ENCODE data around the gene TCEA3. TPM values are rescaled to one million over a fixed set of nuclear protein-coding genes. Genes with fewer than 3 reads are reported as not detected.

TCEA3 gene
- total and polyA plus RNA-seq, 2 of the 4 experiments (the other 2 are of a cell fraction), result 3.0 to 6.3 TPM

GRCh38 chr1:23403355-23403734, 21.2 kb downstream of the TCEA3 start (continued):
- TF ChIP-seq MAZ (IDR thresholded peaks at IDR 0.05; ENCODE audit: borderline replicate concordance, low read depth, low read length), result no peak
- no peak for TF ChIP-seq NFE2L2 (IDR thresholded peaks at IDR 0.05; ENCODE audit: low read depth, low read length)
- TF ChIP-seq RFX5 (IDR thresholded peaks at IDR 0.05; ENCODE audit: low read depth, low read length), result no peak

- dilution Hi-C loops (cut with HindIII; ENCODE audit: low sequenced_read_pairs, unreplicated experiment), result no loop called here
- Histone ChIP-seq H3K4ac (ENCODE audit: low read depth, low read length) (peak overlapping the region; percentile 92), H4K5ac (ENCODE audit: low read depth, low read length) (no peak overlapping the region; the same call in 1 of the 2 replicates)
These were observed 21.6 kb downstream of the TCEA3 start for GRCh38 chr1:23403038-23403336.

More at GRCh38 chr1:23403038-23403336, 21.6 kb downstream of the TCEA3 start:
- H3K9me3 ChIP-seq (ENCODE audit: control insufficient read depth, insufficient read depth, low read length), result no peaks in the 10 kb centered on the region
- H3K18ac ChIP-seq (ENCODE audit: low read depth, low read length), result no peak overlapping the region
- BruUV-seq (replicated peaks), result no TSS peak
- H3K56ac ChIP-seq (ENCODE audit: extremely low read depth, insufficient read depth, low read length), result peak overlapping the region; percentile 82; the same call in 1 of the 2 replicates
- peaks cover 20% of the 10 kb centered on the region for H3K9me1 ChIP-seq (ENCODE audit: insufficient read depth, low read length)
- no peak overlapping the region for H3K9ac ChIP-seq (ENCODE audit: low read depth, low read length)
- H2BK120ac ChIP-seq (ENCODE audit: low read depth, low read length), result peak overlapping the region; percentile 87
- peak overlapping the region; percentile 92 for H2BK20ac ChIP-seq (ENCODE audit: low read depth, low read length)
- peak overlapping the region; percentile 82 for H2AFZ ChIP-seq (replicated peaks; ENCODE audit: low read length, poor library complexity)
- H3K27ac ChIP-seq (ENCODE audit: insufficient read depth, low read length), result peak overlapping the region; percentile 62
- H3K79me1 ChIP-seq (ENCODE audit: low read depth in 1 of 2, low read length in 2 of 2), result 0 out of 4 replicates have a peak, but pooled peaks cover 0 to 4% of the 10 kb centered on the region in 2 experiments
- peak overlapping the region; percentile 65; the same call in 1 of the 2 replicates for H2AK5ac ChIP-seq (ENCODE audit: low read depth, low read length)
- peak overlapping the region in 1 of 2 experiments; percentile 65; a peak in 2 of 4 replicates for H4K8ac ChIP-seq (ENCODE audit: low read depth in 2 of 2, low read length in 2 of 2)
- H3K4me1 ChIP-seq (ENCODE audit: control insufficient read depth, insufficient read depth, low read length), result peaks cover 21% of the 10 kb centered on the region
- peak overlapping the region; percentile 85; the same call in 1 of the 2 replicates for H4K91ac ChIP-seq (ENCODE audit: insufficient read depth, low read depth, low read length)
- TF ChIP-seq RFX5 (IDR thresholded peaks at IDR 0.05; ENCODE audit: low read depth, low read length) (no peak), MXI1 (IDR thresholded peaks at IDR 0.05; ENCODE audit: borderline replicate concordance, low read depth, low read length) (peak; percentile 96), FOS (IDR thresholded peaks at IDR 0.05; ENCODE audit: low read depth, low read length) (peak; percentile 90), CHD1 (IDR thresholded peaks at IDR 0.05; ENCODE audit: low read depth, low read length) (no peak), USF2 (IDR thresholded peaks at IDR 0.05; ENCODE audit: low read depth, low read length) (no peak), RAD21 (IDR thresholded peaks at IDR 0.05; ENCODE audit: low read length) (peak; percentile 10; the same call in 1 of the 2 replicates), RCOR1 (IDR thresholded peaks at IDR 0.05; ENCODE audit: insufficient replicate concordance, low read length) (peak; percentile 18), MAFK (IDR thresholded peaks at IDR 0.05; ENCODE audit: low read depth, low read length) (no peak), BHLHE40 (IDR thresholded peaks at IDR 0.05; ENCODE audit: low read depth, low read length) (peak; percentile 39; the same call in 1 of the 2 replicates), CEBPB (IDR thresholded peaks at IDR 0.05; ENCODE audit: low read depth, low read length) (peak; percentile 55), CTCF (conservative IDR thresholded peaks at IDR 0.05; ENCODE audit: low read depth, low read length) (no peak)
- H2BK5ac ChIP-seq (ENCODE audit: low read depth, low read length, poor library complexity, severe bottlenecking), result peak overlapping the region; percentile 65
- peak overlapping the region; percentile 56 for H2AK9ac ChIP-seq (replicated peaks; ENCODE audit: low read depth, low read length, poor library complexity)
- in situ Hi-C loops (cut with MboI; ENCODE audit: low sequenced_read_pairs), result no loop called here
- CTCF ChIA-PET, result interaction anchor here (1.5 to 2.3 kb wide), 3 partner anchors 9 to 33 kb away, joined by 6 to 16 read pairs (median 8); partner anchors contain the start of gene ZNF436
- no peaks in the 10 kb centered on the region for H3K36me3 ChIP-seq (ENCODE audit: control insufficient read depth, insufficient read depth, low read length)
- no peak overlapping the region for H3K4me3 ChIP-seq (ENCODE audit: insufficient read depth, low read depth, low read length)
- DNase-seq, result peak; percentile 86
- H3K4me2 ChIP-seq (ENCODE audit: low read depth, low read length), result peak overlapping the region; percentile 54; the same call in 1 of the 2 replicates
- H3K14ac ChIP-seq (replicated peaks; ENCODE audit: low read depth, low read length), result 0 out of 2 replicates have a peak overlapping the region, but pooled peaks have one; percentile 61
- H4K20me1 ChIP-seq (ENCODE audit: insufficient read depth, low read length), result peaks cover 3% of the 10 kb centered on the region; the same call in 1 of the 2 replicates
- intact Hi-C loops (cut with micrococcal nuclease), result loop anchor here (1.0 to 5.0 kb wide), 3 partner anchors 59 to 426 kb away; partner anchors contain the start of gene HNRNPR
- H3K23ac ChIP-seq (ENCODE audit: low read depth, low read length), result peak overlapping the region; percentile 48; the same call in 1 of the 2 replicates
- no CpG with 5 or more reads among the region's 6 CpGs for WGBS, 2 experiments (ENCODE audit: extremely low coverage in 2 of 2, insufficient read length in 1 of 2)
- POLR2A ChIA-PET (ENCODE audit: unreplicated experiment), result no interaction called here
- peak overlapping the region; percentile 88; the same call in 2 of the 3 replicates for H2BK15ac ChIP-seq (ENCODE audit: low read depth, low read length)
- no peaks in the 10 kb centered on the region for H3K27me3 ChIP-seq (ENCODE audit: control insufficient read depth, insufficient read depth, low read length)
- ATAC-seq (ENCODE audit: low read depth), result peak; percentile 68

Data from IMR-90 (cell line).